ENCODE results near the gene JMJD6. TPM values are rescaled to one million over a fixed set of nuclear protein-coding genes. Genes with fewer than 3 reads are reported as not detected.
"Not testable (repeated sequence)": the region's sequence is repeated elsewhere in the genome, so short reads cannot be mapped to it uniquely, and the experiment has no call there.

The JMJD6 gene
- total RNA-seq, 1 donor from 2014 or later, result 86.3 TPM

DNA sequence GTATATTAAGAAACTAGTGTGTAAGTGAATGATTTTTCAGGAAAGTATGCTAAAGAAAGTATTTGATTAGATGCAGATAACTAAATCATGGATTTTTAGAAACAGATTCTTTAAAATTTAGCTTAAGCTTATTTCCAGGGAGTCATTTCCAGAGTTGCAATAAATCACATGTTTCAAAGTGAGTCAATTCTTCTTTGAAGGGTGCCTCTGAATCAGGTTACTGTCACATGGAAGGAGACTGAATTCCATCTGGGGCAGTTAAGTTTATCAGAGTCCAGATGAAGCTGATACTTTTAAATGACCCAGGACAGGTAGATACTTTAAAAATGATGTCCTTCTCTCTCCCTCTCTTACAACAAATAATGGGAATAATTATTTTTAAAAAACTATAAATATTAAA, 16.6 kb upstream of the JMJD6 start:
- H3K9me3 Mint-ChIP-seq, result no peaks in the 10 kb centered on the region
- no peak overlapping the region for H3K27ac Mint-ChIP-seq
- peaks cover 22% of the 10 kb centered on the region for H3K4me1 Mint-ChIP-seq
- intact Hi-C loops (cut with micrococcal nuclease), result no loop called here
- DNase-seq, result no peak
- H3K4me3 Mint-ChIP-seq, result no peak overlapping the region
- no peaks in the 10 kb centered on the region for H3K27me3 Mint-ChIP-seq
- H3K36me3 Mint-ChIP-seq (ENCODE audit: low read depth), result peaks cover 36% of the 10 kb centered on the region

DNA sequence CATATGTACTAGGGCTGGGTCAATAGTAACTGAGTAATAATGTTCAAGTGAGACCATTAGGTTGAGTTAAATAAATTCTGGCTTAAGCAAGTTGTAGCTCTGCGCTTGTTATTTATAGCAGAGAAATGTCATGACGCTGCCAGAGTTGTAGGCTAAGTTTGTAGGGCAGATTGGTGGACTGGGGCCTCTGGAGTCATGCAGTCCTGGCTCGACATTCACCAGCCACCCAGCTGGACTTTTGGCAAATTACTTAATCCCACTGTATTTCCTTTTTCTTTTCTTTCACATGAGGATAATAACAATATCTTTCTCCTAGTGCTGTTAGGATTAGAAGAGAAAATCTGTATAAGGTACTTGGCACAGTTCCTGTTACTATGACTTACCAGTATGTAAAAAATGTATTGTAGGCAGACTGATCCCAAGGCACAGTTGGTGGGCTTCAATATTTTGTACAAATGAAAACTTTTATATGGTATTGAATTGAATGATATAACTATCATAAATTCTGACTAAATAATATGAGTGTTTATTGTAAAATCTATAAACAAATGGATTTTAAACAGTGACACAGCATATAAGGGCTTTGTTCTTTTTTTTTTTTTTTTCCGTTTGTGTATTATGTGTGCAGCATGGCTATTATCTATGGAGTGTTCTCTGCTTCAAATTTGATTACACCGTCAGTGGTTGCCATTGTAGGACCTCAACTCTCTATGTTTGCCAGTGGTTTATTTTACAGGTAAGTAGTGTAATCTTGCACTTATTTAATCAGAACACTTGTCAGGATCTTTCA, 14.1 kb upstream of the JMJD6 start:
- intact Hi-C loops (cut with micrococcal nuclease), result no loop called here
- Mint-ChIP-seq H3K9me3 (no peaks in the 10 kb centered on the region), H3K36me3 (ENCODE audit: low read depth) (peaks cover 31% of the 10 kb centered on the region), H3K4me1 (peaks cover 21% of the 10 kb centered on the region), H3K27ac (no peak overlapping the region), H3K4me3 (no peak overlapping the region), H3K27me3 (no peaks in the 10 kb centered on the region)
- no peak for DNase-seq

DNA sequence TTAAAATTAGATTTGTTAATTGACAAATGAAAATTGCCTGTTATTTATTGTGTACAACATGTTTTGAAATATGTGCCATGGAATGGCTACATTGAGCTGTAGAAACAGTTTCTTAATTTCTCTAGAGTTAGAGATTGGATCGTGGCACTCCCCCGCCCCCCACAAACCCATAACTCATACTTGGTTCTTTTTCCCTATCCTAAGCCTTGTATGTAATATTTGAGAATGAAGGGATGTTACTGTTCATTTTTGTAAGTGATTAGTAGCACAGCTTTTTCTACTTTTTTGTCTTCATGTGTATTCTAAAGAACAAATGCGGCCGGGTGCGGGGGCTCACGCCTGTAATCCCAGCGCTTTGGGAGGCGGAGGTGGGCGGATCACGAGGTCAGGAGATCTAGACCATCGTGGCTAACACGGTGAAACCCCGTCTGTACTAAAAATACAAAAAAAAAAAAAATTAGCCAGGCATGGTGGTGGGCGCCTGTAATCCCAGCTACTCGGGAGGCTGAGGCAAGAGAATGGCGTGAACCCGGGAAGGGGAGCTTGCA, 13.2 kb upstream of the JMJD6 start:
- intact Hi-C loops (cut with micrococcal nuclease), result loop anchor here (2.0 to 10.0 kb wide), 7 partner anchors 13 to 713 kb away; partner anchors contain the start of genes GALR2, SRP68, UBALD2 and ZACN
- not testable (repeated sequence) for DNase-seq, H3K27ac Mint-ChIP-seq, H3K4me3 Mint-ChIP-seq, H3K9me3 Mint-ChIP-seq, H3K27me3 Mint-ChIP-seq
- Mint-ChIP-seq H3K36me3 (ENCODE audit: low read depth) (peaks cover 33% of the 10 kb centered on the region), H3K4me1 (peaks cover 20% of the 10 kb centered on the region)

DNA sequence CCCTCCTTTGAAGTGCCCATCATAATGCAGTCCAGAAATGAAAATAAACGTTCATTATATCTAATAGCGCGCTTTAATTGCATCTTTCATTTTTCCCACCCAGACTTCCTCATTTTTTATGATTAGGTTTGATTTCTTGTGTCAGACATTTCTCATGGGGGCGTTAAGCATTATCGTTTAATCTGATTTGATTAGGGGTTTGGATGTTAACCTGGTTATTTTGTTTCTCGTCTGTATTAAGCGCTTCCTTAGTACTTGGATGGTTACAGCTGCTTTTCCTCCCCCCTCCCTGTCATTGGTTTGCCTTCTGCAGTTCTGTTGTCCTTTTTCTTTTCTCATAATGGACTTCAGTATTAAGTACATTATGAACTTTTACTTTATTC, 12.1 kb upstream of the JMJD6 start:
- Mint-ChIP-seq H3K36me3 (ENCODE audit: low read depth) (peaks cover 40% of the 10 kb centered on the region), H3K9me3 (no peaks in the 10 kb centered on the region), H3K27ac (peak overlapping the region; percentile 100), H3K4me1 (peaks cover 30% of the 10 kb centered on the region), H3K4me3 (peak overlapping the region; percentile 92), H3K27me3 (no peaks in the 10 kb centered on the region)
- DNase-seq, result no peak
- intact Hi-C loops (cut with micrococcal nuclease), result loop anchor here (2.0 to 10.0 kb wide), 7 partner anchors 14 to 714 kb away; partner anchors contain the start of genes GALR2, SRP68, UBALD2 and ZACN

DNA sequence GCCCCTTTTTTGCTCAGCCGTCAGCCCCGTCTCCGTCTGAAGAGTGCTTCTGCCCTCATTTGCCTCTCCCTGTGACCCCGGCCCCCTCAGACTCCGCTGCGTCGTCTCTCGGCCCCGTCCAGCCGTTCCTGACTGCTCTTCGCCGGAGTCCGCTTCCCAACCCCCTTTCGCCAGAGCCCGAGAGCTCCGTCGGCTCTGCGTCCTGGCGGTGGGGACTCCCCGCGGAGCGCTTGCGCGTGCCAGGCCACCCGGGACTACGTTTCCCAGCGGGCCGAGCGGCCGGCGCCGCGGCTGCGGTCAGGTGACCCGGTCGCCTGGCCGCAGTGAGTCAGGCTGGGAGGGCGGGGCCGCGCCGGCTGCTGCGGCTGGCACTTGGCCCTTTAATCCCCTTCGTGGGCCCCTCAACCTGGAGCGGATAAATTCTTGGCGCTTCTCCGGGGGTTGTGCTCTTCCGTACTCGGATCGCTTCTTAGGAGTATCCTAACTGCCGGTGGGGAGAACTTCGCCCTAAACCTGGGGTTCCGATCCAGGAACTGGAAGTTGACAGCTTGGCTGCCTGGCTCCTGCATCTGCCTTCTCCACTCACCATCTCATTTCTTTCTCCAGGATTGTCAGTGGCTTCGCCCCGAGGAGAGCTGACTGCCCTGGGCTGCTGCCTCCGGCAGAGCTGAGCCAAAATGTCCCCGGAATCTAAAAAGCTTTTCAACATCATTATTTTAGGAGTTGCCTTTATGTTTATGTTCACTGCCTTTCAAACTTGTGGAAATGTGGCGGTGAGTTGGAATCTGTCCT, 11.5 kb upstream of the JMJD6 start, which contains the start of gene MFSD11:
Gene MFSD11 (plus strand): TSS at position 444 of the 792 bp plus-strand sequence. CDS start 234 bp downstream, at position 678.
- H3K27me3 Mint-ChIP-seq, result no peaks in the 10 kb centered on the region
- peaks cover 34% of the 10 kb centered on the region for H3K4me1 Mint-ChIP-seq
- H3K9me3 Mint-ChIP-seq, result no peaks in the 10 kb centered on the region
- H3K4me3 Mint-ChIP-seq, result peak within 1 kb of the TSS; percentile 92
- peak within 1 kb of the TSS; percentile 100 for H3K27ac Mint-ChIP-seq
- DNase-seq, result peak; percentile 98
- intact Hi-C loops (cut with micrococcal nuclease), result loop anchor here (1.0 to 10.0 kb wide), 9 partner anchors 12 to 714 kb away; partner anchors contain the start of genes GALR2, JMJD6, METTL23 and SEC14L1
- peaks cover 43% of the 10 kb centered on the region for H3K36me3 Mint-ChIP-seq (ENCODE audit: low read depth)

DNA sequence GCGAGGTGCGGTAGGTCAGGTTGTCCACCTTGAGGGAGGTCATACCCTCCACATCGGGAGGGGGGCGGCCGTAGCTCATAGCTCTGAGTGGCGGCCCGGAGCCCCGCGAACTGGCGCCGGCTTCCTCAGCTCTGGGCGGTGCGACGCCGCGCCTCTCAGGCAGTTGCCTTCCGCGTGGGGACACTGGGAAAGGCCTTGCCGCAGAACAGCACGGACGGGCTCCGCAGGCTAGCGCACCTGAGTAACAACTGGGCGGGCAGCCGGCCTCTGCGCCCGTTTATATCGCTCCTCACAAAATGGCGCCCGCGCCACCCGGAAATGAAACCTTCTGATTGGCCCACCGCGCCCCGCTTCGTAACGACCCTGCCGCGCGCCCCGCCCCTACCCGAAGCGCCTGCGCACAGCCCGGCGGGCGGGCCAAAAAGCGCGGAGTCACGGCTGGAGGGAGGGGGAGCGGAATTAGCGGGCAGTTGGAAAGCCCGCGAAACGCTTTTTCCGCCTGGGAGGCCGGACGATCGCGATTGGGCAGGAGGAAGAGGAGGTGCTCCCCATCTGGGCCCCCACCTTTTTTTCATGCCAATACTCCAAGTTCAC, 10.8 kb upstream of the JMJD6 start, which contains the start of gene SRSF2:
Gene SRSF2 (minus strand): TSS at position 250 of the 594 bp plus-strand sequence. CDS start 171 bp downstream, at position 79.
- no peaks in the 10 kb centered on the region for H3K27me3 Mint-ChIP-seq
- H3K27ac Mint-ChIP-seq, result peak within 1 kb of the TSS; percentile 100
- peaks cover 37% of the 10 kb centered on the region for H3K4me1 Mint-ChIP-seq
- no peaks in the 10 kb centered on the region for H3K9me3 Mint-ChIP-seq
- peaks cover 47% of the 10 kb centered on the region for H3K36me3 Mint-ChIP-seq (ENCODE audit: low read depth)
- peak; percentile 100 for DNase-seq
- peak within 1 kb of the TSS; percentile 92 for H3K4me3 Mint-ChIP-seq
- intact Hi-C loops (cut with micrococcal nuclease), result loop anchor here (1.0 to 10.0 kb wide), 8 partner anchors 11 to 715 kb away; partner anchors contain the start of genes GALR2, JMJD6, METTL23 and SEC14L1

DNA sequence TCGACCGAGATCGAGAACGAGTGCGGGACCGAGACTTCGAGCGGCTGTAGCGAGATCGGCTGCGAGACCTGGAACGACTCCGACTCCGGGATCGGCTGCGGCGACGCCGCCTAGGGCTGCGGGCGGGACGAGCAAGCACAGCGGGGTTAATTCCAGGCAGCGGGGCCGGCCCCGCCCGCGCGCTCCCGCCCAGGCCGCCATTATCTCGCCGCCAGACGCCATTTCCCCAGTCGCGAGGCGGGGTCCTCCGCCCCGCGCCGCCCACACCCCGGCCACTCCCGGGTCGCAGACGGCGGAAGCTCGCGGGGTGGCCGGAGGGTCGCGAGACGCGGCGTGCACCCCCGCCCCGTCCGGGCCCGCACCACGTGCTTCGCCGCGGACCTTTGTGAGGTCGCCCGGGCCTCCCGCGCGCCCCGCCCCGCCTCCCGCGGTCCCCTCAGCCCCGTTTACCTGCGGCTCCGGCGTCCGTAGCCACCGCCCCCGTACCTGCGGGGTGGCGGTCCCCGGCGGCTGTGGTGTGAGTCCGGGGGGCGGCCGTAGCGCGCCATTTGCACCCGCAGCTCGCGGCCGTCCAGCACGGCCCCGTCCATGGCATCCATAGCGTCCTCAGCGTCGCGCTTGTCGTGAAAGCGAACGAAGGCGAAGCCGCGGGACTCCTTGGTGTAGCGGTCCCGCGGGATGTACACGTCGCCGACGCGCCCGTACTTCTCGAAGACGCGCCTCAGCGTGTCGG, 10.1 kb upstream of the JMJD6 start:
- peak; percentile 90 for DNase-seq
- no peaks in the 10 kb centered on the region for H3K27me3 Mint-ChIP-seq
- H3K27ac Mint-ChIP-seq, result peak overlapping the region; percentile 100
- peaks cover 48% of the 10 kb centered on the region for H3K36me3 Mint-ChIP-seq (ENCODE audit: low read depth)
- intact Hi-C loops (cut with micrococcal nuclease), result loop anchor here (1.0 to 10.0 kb wide), 8 partner anchors 10 to 716 kb away; partner anchors contain the start of genes GALR2, JMJD6, METTL23 and SEC14L1
- H3K4me1 Mint-ChIP-seq, result peaks cover 40% of the 10 kb centered on the region
- peak overlapping the region; percentile 92 for H3K4me3 Mint-ChIP-seq
- no peaks in the 10 kb centered on the region for H3K9me3 Mint-ChIP-seq

DNA sequence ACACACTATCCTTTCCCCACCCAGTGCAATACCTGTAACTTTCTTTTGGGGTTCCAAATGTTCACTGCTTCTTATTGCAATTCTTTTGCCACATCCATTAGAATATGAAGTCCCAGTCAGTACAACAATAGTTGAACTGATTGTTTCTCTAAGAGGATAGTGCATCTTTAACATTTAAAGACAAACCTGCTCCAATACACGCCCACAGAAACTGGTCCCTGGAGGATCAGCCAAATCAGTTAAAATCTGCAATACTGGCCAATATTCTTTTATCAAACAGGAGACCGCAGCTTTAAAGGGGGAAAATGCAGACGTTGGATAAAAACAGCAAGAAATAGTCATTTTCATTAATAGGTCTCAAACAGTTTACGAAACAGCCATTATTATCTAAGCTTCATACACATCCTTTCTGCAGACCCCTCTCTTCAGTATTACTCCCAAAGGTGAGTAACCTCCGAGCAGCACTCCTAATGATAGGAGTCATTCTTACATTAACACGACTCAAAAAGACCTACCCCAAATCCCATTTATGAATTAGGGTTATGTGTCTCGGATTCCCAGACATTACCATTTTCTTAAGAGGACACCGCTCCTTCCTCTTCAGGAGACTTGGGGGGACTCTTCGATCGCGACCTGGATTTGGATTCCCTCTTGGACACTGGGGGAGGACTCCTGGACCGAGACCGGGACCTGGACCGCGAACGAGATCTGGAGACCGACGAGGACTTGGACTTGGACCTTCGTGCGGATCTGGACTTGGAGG, 9.4 kb upstream of the JMJD6 start:
- peak overlapping the region; percentile 91 for H3K27ac Mint-ChIP-seq
- peaks cover 51% of the 10 kb centered on the region for H3K36me3 Mint-ChIP-seq (ENCODE audit: low read depth)
- peak overlapping the region; percentile 92 for H3K4me3 Mint-ChIP-seq
- H3K9me3 Mint-ChIP-seq, result no peaks in the 10 kb centered on the region
- intact Hi-C loops (cut with micrococcal nuclease), result loop anchor here (2.0 to 10.0 kb wide), 7 partner anchors 57 to 717 kb away; partner anchors contain the start of genes GALR2, SEC14L1, SRP68 and UBALD2
- H3K4me1 Mint-ChIP-seq, result peaks cover 40% of the 10 kb centered on the region
- no peak for DNase-seq
- no peaks in the 10 kb centered on the region for H3K27me3 Mint-ChIP-seq

DNA sequence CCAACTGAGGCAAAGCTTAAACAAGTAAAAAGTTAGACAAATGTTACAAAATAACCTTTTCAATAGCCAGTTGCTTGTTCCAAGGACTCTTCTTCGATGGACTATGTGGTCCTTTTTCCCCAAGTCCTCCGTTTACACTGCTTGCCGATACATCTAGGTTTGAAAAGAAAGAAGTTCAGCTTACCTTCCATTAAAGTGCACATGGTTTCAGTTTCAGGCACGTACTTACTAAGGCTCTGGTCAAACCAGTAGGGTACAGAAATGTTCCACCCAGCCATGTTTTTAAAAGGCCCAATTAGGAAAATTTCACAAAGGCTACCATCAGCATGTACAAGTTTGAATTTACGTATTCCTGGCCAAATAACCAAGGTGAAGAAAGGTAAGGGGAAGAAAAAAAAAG, 8.6 kb upstream of the JMJD6 start:
- H3K27ac Mint-ChIP-seq, result peak overlapping the region; percentile 91
- peaks cover 41% of the 10 kb centered on the region for H3K4me1 Mint-ChIP-seq
- peaks cover 56% of the 10 kb centered on the region for H3K36me3 Mint-ChIP-seq (ENCODE audit: low read depth)
- H3K4me3 Mint-ChIP-seq, result peak overlapping the region; percentile 92
- DNase-seq, result peak; percentile 79
- no peaks in the 10 kb centered on the region for H3K27me3 Mint-ChIP-seq
- intact Hi-C loops (cut with micrococcal nuclease), result loop anchor here (5.0 to 10.0 kb wide), 6 partner anchors 57 to 717 kb away; partner anchors contain the start of genes GALR2, SRP68, UBALD2 and ZACN
- H3K9me3 Mint-ChIP-seq, result no peaks in the 10 kb centered on the region

DNA sequence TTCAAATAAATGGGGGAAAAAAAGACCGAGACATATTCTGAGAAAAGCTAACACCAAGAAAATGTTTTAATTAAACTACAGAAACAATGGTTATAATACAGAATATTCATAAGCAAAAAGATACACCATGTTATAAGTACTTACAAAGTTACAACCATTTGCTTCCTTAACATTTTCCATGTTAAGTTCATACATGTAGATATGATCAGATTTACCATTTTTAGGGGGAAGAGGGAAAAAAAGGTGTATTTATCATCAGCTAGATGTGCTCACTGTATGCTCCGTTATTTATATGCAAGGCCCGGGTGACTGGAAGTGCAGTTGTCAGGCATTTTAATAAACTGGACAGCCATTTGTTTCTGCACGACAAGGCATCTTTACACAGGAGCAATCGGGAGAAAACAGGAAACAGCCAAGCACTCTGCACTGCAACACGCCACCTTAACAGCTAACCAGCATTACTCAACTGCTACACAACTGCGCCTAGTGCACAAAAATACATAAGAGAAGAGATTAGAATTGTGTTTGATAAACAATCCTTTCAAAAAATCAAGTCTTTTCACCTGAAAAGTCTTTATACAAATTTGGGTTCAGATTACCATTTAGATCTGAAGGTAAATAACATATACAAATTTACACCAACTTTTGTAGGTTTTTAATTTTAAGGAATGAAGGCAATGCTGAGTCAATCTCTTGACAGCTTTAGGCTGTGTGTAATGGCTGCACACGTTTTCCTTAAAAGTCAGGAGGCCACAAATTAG, 7.9 kb upstream of the JMJD6 start:
- Mint-ChIP-seq H3K9me3 (no peaks in the 10 kb centered on the region), H3K27me3 (no peaks in the 10 kb centered on the region), H3K27ac (peak overlapping the region; percentile 91), H3K4me1 (peaks cover 44% of the 10 kb centered on the region), H3K4me3 (peak overlapping the region; percentile 92), H3K36me3 (ENCODE audit: low read depth) (peaks cover 61% of the 10 kb centered on the region)
- DNase-seq, result peak; percentile 73
- intact Hi-C loops (cut with micrococcal nuclease), result loop anchor here (10.0 kb wide), 1 partner anchor 659 kb away; the partner anchor contains the start of genes GALR2, SRP68 and ZACN

DNA sequence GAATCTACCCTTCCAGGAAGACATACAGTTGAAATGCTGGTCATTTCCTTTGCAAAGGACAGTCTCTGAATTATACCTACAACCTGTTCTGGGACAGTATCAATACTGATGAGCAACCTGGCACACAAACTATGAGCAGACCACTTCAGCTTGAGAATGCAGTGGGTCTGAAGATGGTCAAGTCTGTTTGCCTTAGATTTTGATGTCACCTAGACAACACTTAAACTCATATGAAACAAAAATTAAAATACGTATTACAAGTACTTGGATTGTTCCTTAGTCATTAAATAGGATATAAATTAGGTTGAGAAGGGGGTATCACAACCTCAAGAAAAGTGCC, 7.2 kb upstream of the JMJD6 start:
- H3K4me3 Mint-ChIP-seq, result peak overlapping the region; percentile 92
- intact Hi-C loops (cut with micrococcal nuclease), result loop anchor here (10.0 kb wide), 1 partner anchor 659 kb away; the partner anchor contains the start of genes GALR2, SRP68 and ZACN
- H3K9me3 Mint-ChIP-seq, result no peaks in the 10 kb centered on the region
- no peak for DNase-seq
- no peaks in the 10 kb centered on the region for H3K27me3 Mint-ChIP-seq
- peaks cover 42% of the 10 kb centered on the region for H3K4me1 Mint-ChIP-seq
- peak overlapping the region; percentile 91 for H3K27ac Mint-ChIP-seq
- peaks cover 64% of the 10 kb centered on the region for H3K36me3 Mint-ChIP-seq (ENCODE audit: low read depth)
